ENCODE results near the gene IRX6.

IRX6 gene

GRCh38 chr16:55323637-55324271, at the start of gene IRX6:
TSS of gene IRX6 (plus strand) at chr16:55324203. CDS start at chr16:55325092, 889 bp downstream.
- peak; percentile 36 for DNase-seq (ENCODE audit: low spot score)

- no peak for DNase-seq (ENCODE audit: low spot score)
Measured at GRCh38 chr16:55274391-55274790, 49.6 kb upstream of the IRX6 start.

- DNase-seq (ENCODE audit: low spot score), result no peak
Measured at GRCh38 chr16:55275167-55275566, 48.8 kb upstream of the IRX6 start.

- no peak for DNase-seq (ENCODE audit: low spot score)
Measured at GRCh38 chr16:55275869-55276268, 48.1 kb upstream of the IRX6 start.

GRCh38 chr16:55277536-55277935, 46.5 kb upstream of the IRX6 start:
- no peak for DNase-seq (ENCODE audit: low spot score)

- no peak for DNase-seq (ENCODE audit: low spot score)
Measured at GRCh38 chr16:55279598-55279997, 44.4 kb upstream of the IRX6 start.

- DNase-seq (ENCODE audit: low spot score), result no peak
Measured at GRCh38 chr16:55280587-55280986, 43.4 kb upstream of the IRX6 start.

- DNase-seq (ENCODE audit: low spot score), result no peak
Measured at GRCh38 chr16:55282441-55282840, 41.6 kb upstream of the IRX6 start.

- DNase-seq (ENCODE audit: low spot score), result no peak
Measured at GRCh38 chr16:55283812-55284717, 39.9 kb upstream of the IRX6 start.

GRCh38 chr16:55284718-55285099, 39.3 kb upstream of the IRX6 start:
- DNase-seq (ENCODE audit: low spot score), result no peak

- DNase-seq (ENCODE audit: low spot score), result no peak
Measured at GRCh38 chr16:55285586-55285985, 38.4 kb upstream of the IRX6 start.

- no peak for DNase-seq (ENCODE audit: low spot score)
Measured at GRCh38 chr16:55289353-55289752, 34.6 kb upstream of the IRX6 start.

GRCh38 chr16:55291847-55292246, 32.2 kb upstream of the IRX6 start:
- DNase-seq (ENCODE audit: low spot score), result no peak

GRCh38 chr16:55292491-55292890, 31.5 kb upstream of the IRX6 start:
- DNase-seq (ENCODE audit: low spot score), result no peak

- DNase-seq (ENCODE audit: low spot score), result no peak
Measured at GRCh38 chr16:55294129-55294528, 29.9 kb upstream of the IRX6 start.

GRCh38 chr16:55294931-55295342, 29.1 kb upstream of the IRX6 start:
- peak; percentile 43 for DNase-seq (ENCODE audit: low spot score)

GRCh38 chr16:55297062-55297909, 26.7 kb upstream of the IRX6 start:
- no peak for DNase-seq (ENCODE audit: low spot score)

- peak; percentile 40 for DNase-seq (ENCODE audit: low spot score)
Measured at GRCh38 chr16:55297910-55298479, 26.0 kb upstream of the IRX6 start.

- DNase-seq (ENCODE audit: low spot score), result no peak
Measured at GRCh38 chr16:55301385-55302008, 22.5 kb upstream of the IRX6 start.

GRCh38 chr16:55302635-55303034, 21.4 kb upstream of the IRX6 start:
- DNase-seq (ENCODE audit: low spot score), result no peak

GRCh38 chr16:55308973-55309372, 15.0 kb upstream of the IRX6 start:
- DNase-seq (ENCODE audit: low spot score), result no peak

GRCh38 chr16:55322327-55322726, 1.7 kb upstream of the IRX6 start:
- DNase-seq (ENCODE audit: low spot score), result no peak

Measured in GM03348 (cell line).